GM12865 (cell line): ENCODE results near the gene HMGCR.

ENCODE experiments used
- DNase-seq: peaks from one replicate; pipeline ENCODE4 v3.0.0; 2010; ENCODE audit warnings: low read depth
- H3K4me3 ChIP-seq: 2 replicates; pipeline ENCODE4 v1.5.1; 2011; ENCODE audit warnings: mild to moderate bottlenecking, low read depth, low read length, control low read depth
- CTCF ChIP-seq: IDR thresholded peaks from 2 replicates; pipeline ENCODE4 v1.5.1; 2011; ENCODE audit warnings: low read length, control low read depth, low read depth, inconsistent platforms; ENCODE audit not compliant: insufficient read depth; ENCODE audit errors: missing control alignments

HMGCR gene

GRCh38 chr5:75405296-75405695, 68.3 kb downstream of the HMGCR start:
- H3K4me3 ChIP-seq, result no peak overlapping the region
- DNase-seq, result no peak
- TF ChIP-seq CTCF, result no peak
